ENCODE data around the gene B4GAT1.
"Not testable (repeated sequence)": the region's sequence is repeated elsewhere in the genome, so short reads cannot be mapped to it uniquely, and the experiment has no call there.

The B4GAT1 gene

GRCh38 chr11:66360406-66361073, 13.1 kb upstream of the B4GAT1 start:
- no peaks in the 10 kb centered on the region for H3K36me3 ChIP-seq (replicated peaks; ENCODE audit: insufficient read depth, low read length)
- TF ChIP-seq CTCF (IDR thresholded peaks at IDR 0.05; ENCODE audit: low read length) = no peak
- no peak for TF ChIP-seq EZH2phosphoT487 (IDR thresholded peaks at IDR 0.05; ENCODE audit: low read length)
- TF ChIP-seq EZH2 (optimal IDR thresholded peaks at IDR 0.05; ENCODE audit: low read depth, low read length) = no peak
- no peaks in the 10 kb centered on the region for H3F3A ChIP-seq (ENCODE audit: insufficient read depth, low read length)

GRCh38 chr11:66359662-66360087, 12.2 kb upstream of the B4GAT1 start:
- Histone ChIP-seq H3K4me2 (ENCODE audit: low read depth, low read length) (no peak overlapping the region), H3K27ac (ENCODE audit: low read length) (no peak overlapping the region), H3K9ac (ENCODE audit: low read length) (no peak overlapping the region), H3K79me2 (ENCODE audit: low read length) (no peaks in the 10 kb centered on the region), H3K4me1 (ENCODE audit: low read length) (no peaks in the 10 kb centered on the region), H3K9me2 (replicated peaks; ENCODE audit: insufficient read depth, low read length) (no peaks in the 10 kb centered on the region), H3K27me3 (replicated peaks; ENCODE audit: insufficient read depth, low read length) (peaks cover 47% of the 10 kb centered on the region), H3K9me3 (replicated peaks; ENCODE audit: insufficient read depth, low read length) (no peaks in the 10 kb centered on the region), H4K20me1 (ENCODE audit: insufficient read depth, low read length) (no peaks in the 10 kb centered on the region), H3K4me3 (ENCODE audit: low read length) (no peak overlapping the region), H2AFZ (ENCODE audit: low read length) (no peak overlapping the region), H3K36me3 (replicated peaks; ENCODE audit: insufficient read depth, low read length) (no peaks in the 10 kb centered on the region), H3F3A (ENCODE audit: insufficient read depth, low read length) (no peaks in the 10 kb centered on the region)
- TF ChIP-seq EZH2phosphoT487 (IDR thresholded peaks at IDR 0.05; ENCODE audit: low read length) = no peak
- no peak for TF ChIP-seq EZH2 (optimal IDR thresholded peaks at IDR 0.05; ENCODE audit: low read depth, low read length)
- no peak for TF ChIP-seq CTCF (IDR thresholded peaks at IDR 0.05; ENCODE audit: low read length)
- DNase-seq = no peak

More at GRCh38 chr11:66360406-66361073, 13.1 kb upstream of the B4GAT1 start:
- no peak overlapping the region for H3K4me2 ChIP-seq (ENCODE audit: low read depth, low read length)
- no peaks in the 10 kb centered on the region for H3K4me1 ChIP-seq (ENCODE audit: low read length)
- H3K9ac ChIP-seq (ENCODE audit: low read length) = no peak overlapping the region
- no peaks in the 10 kb centered on the region for H3K9me2 ChIP-seq (replicated peaks; ENCODE audit: insufficient read depth, low read length)
- no peak overlapping the region for H3K27ac ChIP-seq (ENCODE audit: low read length)
- DNase-seq = no peak
- H3K9me3 ChIP-seq (replicated peaks; ENCODE audit: insufficient read depth, low read length) = no peaks in the 10 kb centered on the region
- no peaks in the 10 kb centered on the region for H3K79me2 ChIP-seq (ENCODE audit: low read length)
- no peak overlapping the region for H3K4me3 ChIP-seq (ENCODE audit: low read length)
- no peak overlapping the region for H2AFZ ChIP-seq (ENCODE audit: low read length)
- no peaks in the 10 kb centered on the region for H4K20me1 ChIP-seq (ENCODE audit: insufficient read depth, low read length)
- peaks cover 51% of the 10 kb centered on the region for H3K27me3 ChIP-seq (replicated peaks; ENCODE audit: insufficient read depth, low read length)

- not testable (repeated sequence) for H3K27me3 ChIP-seq (replicated peaks; ENCODE audit: insufficient read depth, low read length); H3F3A ChIP-seq (ENCODE audit: insufficient read depth, low read length); H3K4me1 ChIP-seq (ENCODE audit: low read length); H3K9ac ChIP-seq (ENCODE audit: low read length); DNase-seq; H3K9me2 ChIP-seq (replicated peaks; ENCODE audit: insufficient read depth, low read length); H3K36me3 ChIP-seq (replicated peaks; ENCODE audit: insufficient read depth, low read length); H3K4me2 ChIP-seq (ENCODE audit: low read depth, low read length); H3K79me2 ChIP-seq (ENCODE audit: low read length); H2AFZ ChIP-seq (ENCODE audit: low read length); H3K4me3 ChIP-seq (ENCODE audit: low read length); H3K27ac ChIP-seq (ENCODE audit: low read length); H3K9me3 ChIP-seq (replicated peaks; ENCODE audit: insufficient read depth, low read length); H4K20me1 ChIP-seq (ENCODE audit: insufficient read depth, low read length)
Measured at GRCh38 chr11:66350560-66351235, 3.3 kb upstream of the B4GAT1 start.

- Histone ChIP-seq H3K9ac (ENCODE audit: low read length) (no peak overlapping the region), H3K4me3 (ENCODE audit: low read length) (no peak overlapping the region), H2AFZ (ENCODE audit: low read length) (no peak overlapping the region), H3K4me2 (ENCODE audit: low read depth, low read length) (no peak overlapping the region), H3K9me3 (replicated peaks; ENCODE audit: insufficient read depth, low read length) (no peaks in the 10 kb centered on the region), H3F3A (ENCODE audit: insufficient read depth, low read length) (peaks cover 9% of the 10 kb centered on the region; the same call in 1 of the 2 replicates), H4K20me1 (ENCODE audit: insufficient read depth, low read length) (no peaks in the 10 kb centered on the region), H3K27me3 (replicated peaks; ENCODE audit: insufficient read depth, low read length) (peaks cover 7% of the 10 kb centered on the region), H3K79me2 (ENCODE audit: low read length) (peaks cover 8% of the 10 kb centered on the region), H3K27ac (ENCODE audit: low read length) (no peak overlapping the region), H3K4me1 (ENCODE audit: low read length) (peaks cover 6% of the 10 kb centered on the region), H3K36me3 (replicated peaks; ENCODE audit: insufficient read depth, low read length) (no peaks in the 10 kb centered on the region), H3K9me2 (replicated peaks; ENCODE audit: insufficient read depth, low read length) (no peaks in the 10 kb centered on the region)
- no peak for TF ChIP-seq EZH2 (optimal IDR thresholded peaks at IDR 0.05; ENCODE audit: low read depth, low read length)
- TF ChIP-seq EZH2phosphoT487 (IDR thresholded peaks at IDR 0.05; ENCODE audit: low read length) = no peak
- TF ChIP-seq CTCF (IDR thresholded peaks at IDR 0.05; ENCODE audit: low read length) = no peak
- no peak for DNase-seq
Measured at GRCh38 chr11:66349084-66349386, 1.6 kb upstream of the B4GAT1 start.

Data from MM.1S (cell line).